ENCODE data around the gene POLR3A.

POLR3A gene

GRCh38 chr10:77943121-77943901 lies 86.0 kb downstream of the POLR3A start:
- DNase-seq (ENCODE audit: low spot score) = no peak

GRCh38 chr10:77941790-77942189 lies 87.5 kb downstream of the POLR3A start:
- DNase-seq (ENCODE audit: low spot score) = no peak

GRCh38 chr10:77940627-77941026 lies 88.7 kb downstream of the POLR3A start:
- DNase-seq (ENCODE audit: low spot score) = no peak

GRCh38 chr10:77940225-77940624 lies 89.1 kb downstream of the POLR3A start:
- DNase-seq (ENCODE audit: low spot score) = no peak

- DNase-seq (ENCODE audit: low spot score) = no peak
These were observed 89.7 kb downstream of the POLR3A start for GRCh38 chr10:77939561-77940001.

- no peak for DNase-seq (ENCODE audit: low spot score)
These were observed 92.4 kb downstream of the POLR3A start for GRCh38 chr10:77936697-77937567.

- DNase-seq (ENCODE audit: low spot score) = no peak
These were observed 97.1 kb downstream of the POLR3A start for GRCh38 chr10:77932016-77932715.

- DNase-seq (ENCODE audit: low spot score) = no peak
These were observed 101.7 kb downstream of the POLR3A start for GRCh38 chr10:77927402-77928246.

- DNase-seq (ENCODE audit: low spot score) = no peak
These were observed 102.5 kb downstream of the POLR3A start, which contains the start of gene DLG5 for GRCh38 chr10:77926566-77927401. TSS of gene DLG5 (minus strand) at chr10:77926755. CDS start at chr10:77926520, 235 bp downstream.

GRCh38 chr10:77925795-77926565 lies 103.3 kb downstream of the POLR3A start:
- DNase-seq (ENCODE audit: low spot score) = no peak

- no peak for DNase-seq (ENCODE audit: low spot score)
These were observed 103.9 kb downstream of the POLR3A start for GRCh38 chr10:77925410-77925794.

GRCh38 chr10:77922566-77923179 lies 106.6 kb downstream of the POLR3A start:
- DNase-seq (ENCODE audit: low spot score) = no peak

GRCh38 chr10:77922055-77922454 lies 107.3 kb downstream of the POLR3A start:
- no peak for DNase-seq (ENCODE audit: low spot score)

GRCh38 chr10:77921395-77921794 lies 107.9 kb downstream of the POLR3A start:
- DNase-seq (ENCODE audit: low spot score) = no peak

GRCh38 chr10:77920495-77920894 lies 108.8 kb downstream of the POLR3A start:
- DNase-seq (ENCODE audit: low spot score) = no peak

- no peak for DNase-seq (ENCODE audit: low spot score)
These were observed 109.6 kb downstream of the POLR3A start for GRCh38 chr10:77919713-77920108.

Measured in kidney capillary endothelial cell (primary cell).